WERI-Rb-1 (cell line): Measurements from ENCODE around the gene SCART1.
"Not testable (repeated sequence)": the region's sequence is repeated elsewhere in the genome, so short reads cannot be mapped to it uniquely, and the experiment has no call there.

Experiments used
- DNase-seq: peaks from one replicate; pipeline ENCODE4 v3.0.0-alpha.2; 2020
- H3K27ac ChIP-seq: fragments of 250-450 bp; sonication (Bioruptor Pico); 2 replicates; pipeline ENCODE4 v1.5.1; 2020; ENCODE audit warnings: mild to moderate bottlenecking, moderate library complexity
- H3K27me3 ChIP-seq: fragments of 250-450 bp; sonication (Bioruptor Pico); 2 replicates; pipeline ENCODE4 v1.5.1; 2021; ENCODE audit warnings: mild to moderate bottlenecking, low read depth, moderate library complexity; ENCODE audit not compliant: insufficient read depth, severe bottlenecking
- H3K36me3 ChIP-seq: fragments of 250-450 bp; sonication (Bioruptor Pico); 2 replicates; pipeline ENCODE4 v1.5.1; 2020; ENCODE audit warnings: mild to moderate bottlenecking, moderate library complexity
- H3K4me3 ChIP-seq: 2 replicates; pipeline ENCODE4 v1.5.1; 2011; ENCODE audit warnings: low read depth, mild to moderate bottlenecking, control low read depth, low read length
- H3K9me3 ChIP-seq: fragments of 250-450 bp; sonication (Bioruptor Pico); 2 replicates; pipeline ENCODE4 v1.5.1; 2021; ENCODE audit warnings: mild to moderate bottlenecking, moderate library complexity; ENCODE audit not compliant: severe bottlenecking
- TF ChIP-seq, protein P1 (sequence below): IDR thresholded peaks from 2 replicates; pipeline ENCODE4 v1.5.1; 2011; ENCODE audit warnings: low read depth, mild to moderate bottlenecking, control low read depth, inconsistent platforms, low read length

Gene SCART1

DNA sequence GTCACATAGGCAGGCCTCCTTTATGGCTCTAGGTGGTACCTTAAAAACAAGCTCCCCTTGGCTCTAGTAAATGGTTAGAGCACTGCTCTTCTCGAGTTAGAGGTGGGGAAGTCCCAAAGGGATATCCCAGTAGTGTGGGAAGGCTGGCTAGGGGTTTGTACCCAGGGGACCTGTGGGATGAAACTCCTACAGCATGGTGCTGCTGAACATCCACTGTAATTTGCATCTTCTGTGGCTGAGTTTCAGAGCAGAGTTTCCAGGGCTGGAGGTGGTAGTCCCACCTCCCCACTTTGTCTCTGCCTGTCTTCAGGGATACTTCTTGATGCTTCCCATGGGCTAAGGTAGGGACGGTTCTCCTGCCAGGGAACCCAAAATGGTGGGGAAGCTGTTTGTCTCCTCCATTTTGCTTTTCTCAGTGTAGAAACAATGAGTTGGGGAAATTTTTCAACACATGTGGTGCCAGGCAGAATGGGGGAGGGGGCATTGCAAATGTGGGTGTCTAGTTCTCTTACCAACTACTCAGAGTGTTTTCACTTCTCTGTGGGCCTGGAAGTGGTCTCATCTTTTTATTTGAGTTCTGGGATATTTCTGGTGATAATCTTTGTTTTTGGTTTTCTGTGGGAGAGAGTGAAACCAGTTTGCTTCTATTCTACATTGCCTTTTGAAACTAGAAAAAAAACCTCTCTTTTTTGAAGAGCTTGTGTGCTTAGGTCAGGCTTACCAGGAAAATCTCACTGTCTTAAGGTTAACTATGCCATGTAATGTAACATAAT lies 36.3 kb downstream of the SCART1 start:
- TF ChIP-seq, protein P1, sequence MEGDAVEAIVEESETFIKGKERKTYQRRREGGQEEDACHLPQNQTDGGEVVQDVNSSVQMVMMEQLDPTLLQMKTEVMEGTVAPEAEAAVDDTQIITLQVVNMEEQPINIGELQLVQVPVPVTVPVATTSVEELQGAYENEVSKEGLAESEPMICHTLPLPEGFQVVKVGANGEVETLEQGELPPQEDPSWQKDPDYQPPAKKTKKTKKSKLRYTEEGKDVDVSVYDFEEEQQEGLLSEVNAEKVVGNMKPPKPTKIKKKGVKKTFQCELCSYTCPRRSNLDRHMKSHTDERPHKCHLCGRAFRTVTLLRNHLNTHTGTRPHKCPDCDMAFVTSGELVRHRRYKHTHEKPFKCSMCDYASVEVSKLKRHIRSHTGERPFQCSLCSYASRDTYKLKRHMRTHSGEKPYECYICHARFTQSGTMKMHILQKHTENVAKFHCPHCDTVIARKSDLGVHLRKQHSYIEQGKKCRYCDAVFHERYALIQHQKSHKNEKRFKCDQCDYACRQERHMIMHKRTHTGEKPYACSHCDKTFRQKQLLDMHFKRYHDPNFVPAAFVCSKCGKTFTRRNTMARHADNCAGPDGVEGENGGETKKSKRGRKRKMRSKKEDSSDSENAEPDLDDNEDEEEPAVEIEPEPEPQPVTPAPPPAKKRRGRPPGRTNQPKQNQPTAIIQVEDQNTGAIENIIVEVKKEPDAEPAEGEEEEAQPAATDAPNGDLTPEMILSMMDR = no peak
- Histone ChIP-seq H3K36me3 (no peaks in the 10 kb centered on the region), H3K9me3 (peaks cover 9% of the 10 kb centered on the region), H3K4me3 (no peak overlapping the region), H3K27me3 (no peaks in the 10 kb centered on the region), H3K27ac (no peak overlapping the region)
- DNase-seq = no peak

DNA sequence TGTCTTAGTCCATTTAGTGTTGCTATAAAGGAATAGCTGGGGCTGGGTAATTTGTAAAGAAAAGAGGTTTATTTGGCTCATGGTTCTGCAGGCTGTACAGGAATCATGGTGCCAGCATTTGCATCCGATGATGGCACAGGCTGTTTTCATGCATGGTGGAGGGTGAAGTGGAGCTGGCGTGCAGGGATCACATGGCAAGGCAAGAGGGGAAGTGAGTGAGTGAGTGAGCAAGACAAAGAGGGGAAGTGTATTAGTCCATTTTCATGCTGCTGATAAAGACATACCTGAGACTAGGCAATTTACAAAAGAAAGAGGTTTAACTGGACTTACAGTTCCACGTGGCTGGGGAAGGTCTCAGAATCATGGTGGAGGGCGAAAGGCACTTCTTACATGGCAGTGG lies 39.8 kb downstream of the SCART1 start:
- H3K9me3 ChIP-seq, H3K36me3 ChIP-seq, H3K27ac ChIP-seq, DNase-seq, H3K4me3 ChIP-seq, H3K27me3 ChIP-seq: not testable (repeated sequence)

DNA sequence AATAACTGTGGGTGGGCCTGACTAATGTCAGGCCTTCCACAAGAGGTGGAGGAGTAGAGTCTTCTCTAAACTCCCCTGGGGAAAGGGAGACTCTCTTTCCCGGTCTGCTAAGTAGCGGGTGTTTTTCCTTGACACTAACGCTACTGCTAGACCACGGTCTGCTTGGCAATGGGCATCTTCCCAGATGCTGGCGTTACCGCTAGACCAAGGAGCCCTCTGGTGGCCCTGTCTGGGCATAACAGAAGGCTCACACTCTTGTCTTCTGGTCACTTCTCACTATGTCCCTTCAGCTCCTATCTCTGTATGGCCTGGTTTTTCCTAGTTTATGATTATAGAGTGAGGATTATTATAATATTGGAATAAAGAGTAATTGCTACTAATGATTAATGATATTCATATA lies 43.6 kb downstream of the SCART1 start:
- not testable (repeated sequence) for H3K4me3 ChIP-seq, H3K27ac ChIP-seq, H3K27me3 ChIP-seq, H3K9me3 ChIP-seq, H3K36me3 ChIP-seq
- DNase-seq = peak; percentile 26
- TF ChIP-seq, protein P1 = 0 out of 2 replicates have a peak, but pooled peaks have one; percentile 21

DNA sequence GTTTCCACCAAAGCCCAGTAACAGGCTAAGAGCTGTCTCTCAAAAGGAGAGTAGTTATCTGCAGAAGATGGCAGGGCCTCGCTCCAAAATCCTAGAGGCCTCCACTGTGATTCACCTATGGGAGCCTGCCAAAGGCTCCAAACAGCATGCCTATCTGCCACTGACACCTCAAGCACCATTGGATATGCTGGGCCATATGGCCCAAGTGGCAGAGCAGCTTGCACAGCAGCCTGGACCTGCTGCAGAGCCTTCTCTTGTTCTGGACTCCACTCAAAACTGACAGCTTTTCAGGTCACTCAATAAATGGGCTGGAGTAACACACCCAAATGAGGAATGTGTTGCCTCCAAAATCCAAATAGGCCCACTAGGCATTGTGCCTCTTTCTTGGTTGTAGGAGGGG lies 45.4 kb downstream of the SCART1 start:
- not testable (repeated sequence) for H3K27ac ChIP-seq, DNase-seq, H3K4me3 ChIP-seq, H3K27me3 ChIP-seq, H3K36me3 ChIP-seq, H3K9me3 ChIP-seq

DNA sequence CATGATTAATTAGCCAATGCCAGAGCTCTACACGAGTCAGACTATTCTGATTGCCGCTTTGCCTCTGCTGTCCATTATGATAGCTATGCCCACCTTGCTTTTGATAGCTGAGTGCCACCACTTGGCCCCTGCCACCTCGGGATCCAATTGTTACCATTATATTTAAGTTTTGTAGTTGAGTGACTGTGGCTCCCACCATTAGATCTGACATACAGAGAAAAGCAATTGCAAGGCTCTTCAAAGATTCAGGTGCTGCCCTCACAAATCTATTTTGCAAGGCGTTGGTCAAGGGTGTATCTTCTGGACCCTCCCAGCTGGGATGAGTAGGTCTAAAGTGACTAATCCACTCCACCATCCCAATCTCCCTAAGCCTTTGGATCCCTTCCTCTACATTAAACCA lies 47.2 kb downstream of the SCART1 start:
- not testable (repeated sequence) for H3K36me3 ChIP-seq, H3K9me3 ChIP-seq, DNase-seq, H3K4me3 ChIP-seq, H3K27me3 ChIP-seq, H3K27ac ChIP-seq

DNA sequence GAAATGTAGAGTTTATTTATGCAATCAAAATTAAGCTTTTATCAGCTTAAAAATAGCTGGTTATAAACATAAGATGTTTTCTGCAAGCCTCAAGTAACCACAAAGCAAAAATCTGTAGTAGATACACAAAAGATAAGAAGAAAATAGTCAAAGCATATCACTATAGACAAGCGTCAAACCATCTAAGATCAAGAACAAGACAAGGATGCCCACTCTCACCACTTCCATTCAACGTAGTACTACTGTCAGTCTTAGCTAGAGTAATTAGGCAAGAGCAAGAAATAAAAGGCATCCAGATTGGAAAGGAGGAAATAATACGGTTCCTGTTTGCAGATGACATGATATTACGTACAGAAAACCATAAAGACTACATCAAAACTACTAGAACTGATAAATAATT lies 56.0 kb downstream of the SCART1 start:
- H3K9me3 ChIP-seq = peaks cover 4% of the 10 kb centered on the region

DNA sequence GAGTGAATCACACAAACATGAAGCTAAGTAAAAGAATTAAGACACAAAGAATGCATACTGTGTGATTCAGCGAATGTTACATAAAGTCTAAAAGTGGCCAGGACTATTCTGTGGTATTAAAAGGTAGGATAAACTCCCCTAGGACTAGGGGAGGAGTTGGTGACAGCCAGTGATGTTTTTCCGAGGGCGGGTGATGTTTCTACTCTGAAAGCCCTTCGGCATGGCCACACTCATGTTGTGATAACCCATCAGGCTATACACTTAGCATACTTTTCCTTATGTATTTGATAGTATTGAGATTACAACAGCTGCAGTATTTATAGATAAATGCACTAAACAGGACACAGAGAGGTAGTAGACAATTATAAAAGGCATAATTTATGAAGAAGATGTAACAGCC lies 57.7 kb downstream of the SCART1 start:
- H3K9me3 ChIP-seq = peaks cover 4% of the 10 kb centered on the region
- H3K27me3 ChIP-seq = no peaks in the 10 kb centered on the region
- TF ChIP-seq, protein P1 = no peak
- no peak for DNase-seq
- H3K4me3 ChIP-seq = no peak overlapping the region
- no peak overlapping the region for H3K27ac ChIP-seq
- no peaks in the 10 kb centered on the region for H3K36me3 ChIP-seq

More for the DNA sequence above, 56.0 kb downstream of the SCART1 start:
- no peak overlapping the region for H3K27ac ChIP-seq
- TF ChIP-seq, protein P1 = no peak
- no peaks in the 10 kb centered on the region for H3K36me3 ChIP-seq
- no peak overlapping the region for H3K4me3 ChIP-seq
- no peaks in the 10 kb centered on the region for H3K27me3 ChIP-seq
- no peak for DNase-seq
